Lower leg skin (tissue), 4 donors: Measurements from ENCODE around the gene CBL. TPM values are rescaled to one million over a fixed set of nuclear protein-coding genes. Genes with fewer than 3 reads are reported as not detected.
A peak's percentile ranks its signal among the peaks of the same experiment; 100 is the strongest.

Experiments
- DNase-seq, 2 donors: peaks; one replicate each; pipeline ENCODE4 v3.0.0-alpha.2; 2019; ENCODE audit warnings: low spot score in 2 of 2
- H3K4me3 ChIP-seq: fragments of 200-600 bp; sonication (generic); 2 replicates; pipeline ENCODE4 v1.5.1; 2017; ENCODE audit warnings: mild to moderate bottlenecking, low read depth; ENCODE audit not compliant: poor library complexity, severe bottlenecking
- POLR2A ChIP-seq, 2 donors: fragments of 450-650 bp; IDR thresholded peaks; one replicate each; pipeline ENCODE4 v1.6.1; 2016 to 2017; ENCODE audit warnings: antibody characterized with exemption in 2 of 2, mild to moderate bottlenecking in 1 of 2, moderate library complexity in 1 of 2
- WGBS, 2 donors: methylation state at CpG; one replicate each; pipeline ENCODE4 v1.1.5; 2018; 5-methylcytosine and 5-hydroxymethylcytosine counted together
- intact Hi-C: fragments of 100-400 bp; cut with DNase I; formaldehyde crosslinking; loops from one replicate; pipeline ENCODE4 v1.15.0; 2023; ENCODE audit warnings: low total_unique reads
- total RNA-seq, 4 donors: library from RNA; depleted of rRNA; stranded (reverse); fragments of >200 nt; gene quantifications; one replicate each; pipeline ENCODE4 v1.1.0, GENCODE V29; 2016
- TF ChIP-seq, protein P1 (sequence below), 3 donors: fragments of 450-650 bp; IDR thresholded peaks; one replicate each; pipeline ENCODE4 v1.5.1; 2016; ENCODE audit warnings: antibody characterized with exemption in 3 of 3, mild to moderate bottlenecking in 3 of 3, moderate library complexity in 2 of 3

CBL gene
- 10 to 100 TPM; 11.7 to 14.6 (median 14.0) TPM for total RNA-seq

DNA sequence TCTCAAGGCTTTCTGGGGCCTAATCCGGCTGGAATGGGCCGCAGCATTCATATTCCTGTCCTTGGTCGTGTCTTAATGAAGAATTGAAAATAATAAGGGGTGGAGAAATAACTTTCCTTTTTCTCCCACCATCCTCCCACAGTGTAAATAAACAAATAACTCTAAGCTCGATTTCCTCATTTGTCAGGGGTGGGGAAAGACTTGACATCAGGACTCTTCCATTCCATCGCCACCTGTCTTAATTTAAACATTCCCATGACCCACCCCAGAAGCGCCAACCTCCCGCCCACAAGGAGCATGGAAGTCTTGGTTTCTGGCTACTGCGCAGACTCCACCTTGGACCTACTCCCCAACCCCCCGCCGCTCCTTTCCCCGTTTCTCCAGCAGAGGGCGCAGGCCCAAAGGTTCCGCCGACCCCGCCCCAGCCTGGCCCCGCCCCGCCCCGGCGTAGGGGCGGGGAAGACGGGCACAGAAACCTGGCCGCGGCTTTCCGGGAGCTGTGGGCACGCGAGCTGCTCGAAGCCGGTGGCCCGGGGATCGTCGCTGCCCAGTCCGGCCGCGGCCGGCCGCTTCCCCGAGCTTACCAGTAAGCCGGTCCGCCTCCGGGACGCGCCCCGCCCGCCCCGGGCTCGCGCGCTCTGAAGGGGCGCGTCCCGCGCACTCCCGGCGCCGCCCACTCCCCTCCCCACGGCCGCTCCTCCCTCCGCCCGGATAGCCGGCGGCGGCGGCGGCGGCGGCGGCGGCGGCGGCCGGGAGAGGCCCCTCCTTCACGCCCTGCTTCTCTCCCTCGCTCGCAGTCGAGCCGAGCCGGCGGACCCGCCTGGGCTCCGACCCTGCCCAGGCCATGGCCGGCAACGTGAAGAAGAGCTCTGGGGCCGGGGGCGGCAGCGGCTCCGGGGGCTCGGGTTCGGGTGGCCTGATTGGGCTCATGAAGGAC, at the start of gene CBL:
CBL (plus strand) TSS at position 766 of the 937 bp plus-strand sequence; CDS start at position 845, 79 bp downstream.
- 0% methylated on average over 22 to 25 of the region's 88 CpGs for WGBS, 2 donors
- peak; percentile 94 to 99 for DNase-seq
- intact Hi-C loops: loop anchor here (10.0 kb wide), 1 partner anchor 119 kb away; no protein-coding TSS in a partner anchor
- peak within 1 kb of the TSS; percentile 99 for H3K4me3 ChIP-seq
- no peak for TF ChIP-seq POLR2A (IDR thresholded peaks at IDR 0.05)
- TF ChIP-seq, protein P1, sequence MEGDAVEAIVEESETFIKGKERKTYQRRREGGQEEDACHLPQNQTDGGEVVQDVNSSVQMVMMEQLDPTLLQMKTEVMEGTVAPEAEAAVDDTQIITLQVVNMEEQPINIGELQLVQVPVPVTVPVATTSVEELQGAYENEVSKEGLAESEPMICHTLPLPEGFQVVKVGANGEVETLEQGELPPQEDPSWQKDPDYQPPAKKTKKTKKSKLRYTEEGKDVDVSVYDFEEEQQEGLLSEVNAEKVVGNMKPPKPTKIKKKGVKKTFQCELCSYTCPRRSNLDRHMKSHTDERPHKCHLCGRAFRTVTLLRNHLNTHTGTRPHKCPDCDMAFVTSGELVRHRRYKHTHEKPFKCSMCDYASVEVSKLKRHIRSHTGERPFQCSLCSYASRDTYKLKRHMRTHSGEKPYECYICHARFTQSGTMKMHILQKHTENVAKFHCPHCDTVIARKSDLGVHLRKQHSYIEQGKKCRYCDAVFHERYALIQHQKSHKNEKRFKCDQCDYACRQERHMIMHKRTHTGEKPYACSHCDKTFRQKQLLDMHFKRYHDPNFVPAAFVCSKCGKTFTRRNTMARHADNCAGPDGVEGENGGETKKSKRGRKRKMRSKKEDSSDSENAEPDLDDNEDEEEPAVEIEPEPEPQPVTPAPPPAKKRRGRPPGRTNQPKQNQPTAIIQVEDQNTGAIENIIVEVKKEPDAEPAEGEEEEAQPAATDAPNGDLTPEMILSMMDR (IDR thresholded peaks at IDR 0.05): no peak

DNA sequence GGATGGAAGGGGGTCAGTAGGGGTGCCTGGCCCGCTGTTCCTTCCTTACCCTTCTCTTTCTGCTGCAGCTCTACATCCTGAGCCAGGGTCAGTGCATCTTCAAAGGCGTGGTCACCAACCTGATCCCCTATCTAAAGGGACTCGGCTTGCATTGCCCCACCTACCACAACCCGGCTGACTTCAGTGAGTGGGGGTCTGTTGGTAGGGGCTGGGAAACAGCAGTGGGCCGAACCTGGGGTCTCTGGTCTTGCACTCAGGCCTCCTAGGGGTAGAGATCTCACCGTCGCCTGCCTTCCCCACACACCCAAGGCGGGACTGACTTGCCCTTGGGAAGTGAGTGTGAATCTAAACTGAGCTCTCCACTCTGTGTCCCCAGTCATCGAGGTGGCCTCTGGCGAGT, 49.6 kb upstream of the CBL start:
- DNase-seq: no peak
- no peak for TF ChIP-seq POLR2A (IDR thresholded peaks at IDR 0.05)
- TF ChIP-seq, protein P1 (IDR thresholded peaks at IDR 0.05): no peak
- intact Hi-C loops: no loop called here
- WGBS, 2 donors: 82 to 83% methylated on average over 10 of the region's 10 CpGs
- no peak overlapping the region for H3K4me3 ChIP-seq

DNA sequence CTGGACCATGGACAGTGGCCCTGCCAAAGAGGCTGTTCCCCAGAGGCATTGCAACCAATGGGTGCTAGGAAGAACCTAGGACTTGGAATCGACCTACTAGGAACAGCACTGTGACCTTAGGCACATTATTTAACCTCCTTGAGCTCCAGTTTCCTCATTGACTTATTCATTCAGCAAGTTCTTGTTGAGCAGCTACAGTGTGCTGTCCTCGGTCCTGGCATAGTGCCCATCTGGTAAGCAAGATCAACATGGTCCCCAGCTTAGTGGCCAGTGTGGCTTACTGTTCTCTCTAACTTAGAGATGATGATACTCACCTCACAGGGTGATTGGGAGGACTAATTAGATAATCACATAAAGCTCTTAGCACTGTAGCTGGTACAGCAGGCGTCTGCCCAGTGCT, 49.1 kb upstream of the CBL start:
- WGBS, 2 donors: 53% methylated on average over 3 of the region's 3 CpGs
- no peak overlapping the region for H3K4me3 ChIP-seq
- no peak for DNase-seq
- TF ChIP-seq, protein P1 (IDR thresholded peaks at IDR 0.05): no peak
- TF ChIP-seq POLR2A (IDR thresholded peaks at IDR 0.05): no peak
- intact Hi-C loops: no loop called here

DNA sequence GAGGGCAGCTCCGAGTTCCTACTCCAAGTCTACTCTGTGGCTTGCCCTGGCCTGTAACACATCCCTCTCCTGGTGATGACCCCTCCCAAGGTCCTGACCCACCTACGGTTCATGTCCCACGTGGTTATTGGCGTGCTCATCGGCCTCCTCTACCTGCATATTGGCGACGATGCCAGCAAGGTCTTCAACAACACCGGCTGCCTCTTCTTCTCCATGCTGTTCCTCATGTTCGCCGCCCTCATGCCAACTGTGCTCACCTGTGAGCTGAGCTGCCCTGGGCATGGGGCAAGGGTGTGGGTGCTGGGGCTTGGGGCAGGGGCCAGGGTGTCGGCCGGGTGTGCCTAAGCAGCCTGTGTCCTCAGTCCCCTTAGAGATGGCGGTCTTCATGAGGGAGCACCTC, 47.7 kb upstream of the CBL start:
- intact Hi-C loops: no loop called here
- no peak for DNase-seq
- TF ChIP-seq, protein P1 (IDR thresholded peaks at IDR 0.05): no peak
- no peak for TF ChIP-seq POLR2A (IDR thresholded peaks at IDR 0.05)
- no peak overlapping the region for H3K4me3 ChIP-seq
- 90 to 93% methylated on average over 13 of the region's 13 CpGs for WGBS, 2 donors

DNA sequence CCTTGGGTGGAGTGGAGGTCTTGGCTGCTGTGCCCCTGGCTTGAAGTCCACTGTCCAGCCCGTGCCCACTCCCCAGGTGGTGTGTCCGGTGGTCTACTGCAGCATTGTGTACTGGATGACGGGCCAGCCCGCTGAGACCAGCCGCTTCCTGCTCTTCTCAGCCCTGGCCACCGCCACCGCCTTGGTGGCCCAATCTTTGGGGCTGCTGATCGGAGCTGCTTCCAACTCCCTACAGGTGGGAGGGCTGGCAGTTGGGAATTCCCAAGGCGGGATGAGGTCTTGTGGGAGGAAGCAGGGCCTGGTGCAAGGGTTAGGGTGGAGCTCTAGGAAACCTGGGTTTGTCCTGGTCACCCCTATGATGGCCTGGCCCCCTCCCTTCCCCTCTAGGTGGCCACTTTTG, 46.0 kb upstream of the CBL start:
- intact Hi-C loops: no loop called here
- TF ChIP-seq, protein P1 (IDR thresholded peaks at IDR 0.05): no peak
- no peak for TF ChIP-seq POLR2A (IDR thresholded peaks at IDR 0.05)
- no peak for DNase-seq
- H3K4me3 ChIP-seq: no peak overlapping the region
- WGBS, 2 donors: 93 to 97% methylated on average over 8 to 9 of the region's 9 CpGs
